B cell (primary cell): ENCODE data around the gene OR1L8. TPM values are rescaled to one million over a fixed set of nuclear protein-coding genes. Genes with fewer than 3 reads are reported as not detected.

Experiments used
- ATAC-seq: fragments of 200-7000 bp; cut with Tn5 transposase; one replicate; pipeline ENCODE4 v1.10.0; 2021; ENCODE audit warnings: low read depth, mild to moderate bottlenecking, moderate number of reproducible peaks, moderate library complexity
- CTCF ChIA-PET: fragments of 350-600 bp; sonication (Branson Sonifier 250); formaldehyde crosslinking; loops from one replicate; lab custom pipeline; 2021; ENCODE audit warnings: antibody characterized with exemption, inconsistent platforms; lab: Charles Lee
- POLR2A ChIA-PET: fragments of 350-600 bp; sonication (Branson Sonifier 250); formaldehyde crosslinking; loops from one replicate; lab custom pipeline; 2021; ENCODE audit warnings: antibody characterized with exemption; lab: Charles Lee
- DNase-seq: peaks from one replicate; pipeline ENCODE4 v3.0.0; 2013
- H2AFZ ChIP-seq: 2 replicates; pipeline ENCODE4 v1.6.1; 2012; ENCODE audit warnings: mild to moderate bottlenecking, low read depth, low read length; ENCODE audit not compliant: insufficient read depth, poor library complexity, severe bottlenecking
- H3K27ac ChIP-seq, 2 donors: 1 replicate in 1 of 2; 2 replicates in 1 of 2; pipeline ENCODE4 v1.5.1; 2012 to 2013; ENCODE audit warnings: low read length in 2 of 2, mild to moderate bottlenecking in 2 of 2, moderate library complexity in 1 of 2
- H3K27me3 ChIP-seq, 4 experiments: fragments of 200-600 bp in 1 of 4; sonication (generic) in 1 of 4; replicated peaks in 1 of 4; 1 replicate in 2 of 4; 2 replicates in 2 of 4; pipeline versions ENCODE4 v1.6.1 to v1.7.0; 2013 to 2016; ENCODE audit warnings: low read length in 3 of 4, mild to moderate bottlenecking in 2 of 4, mixed read lengths in 1 of 4, moderate library complexity in 1 of 4; ENCODE audit not compliant: insufficient read depth in 4 of 4, control insufficient read depth in 3 of 4; ENCODE audit errors: control extremely low read depth in 1 of 4
- H3K36me3 ChIP-seq, 2 experiments: replicated peaks in 1 of 2; 1 replicate in 1 of 2; 2 replicates in 1 of 2; pipeline versions ENCODE4 v1.6.1 to v1.7.1; 2013; ENCODE audit warnings: low read length in 1 of 2; ENCODE audit not compliant: insufficient read depth in 2 of 2, control insufficient read depth in 1 of 2; ENCODE audit errors: control extremely low read depth in 1 of 2, extremely low read depth in 1 of 2
- H3K4me1 ChIP-seq, 2 donors: fragments of 200-600 bp in 1 of 2; sonication (generic) in 1 of 2; 1 replicate in 1 of 2; 2 replicates in 1 of 2; pipeline versions ENCODE4 v1.5.1 to v1.6.1; 2013 to 2017; ENCODE audit warnings: low read length in 2 of 2; ENCODE audit not compliant: control insufficient read depth in 2 of 2, insufficient read depth in 2 of 2
- H3K4me2 ChIP-seq: replicated peaks from 2 replicates; pipeline ENCODE3; 2012; ENCODE audit warnings: mild to moderate bottlenecking, low read depth, low read length; ENCODE audit not compliant: poor library complexity, severe bottlenecking
- H3K4me3 ChIP-seq, 5 experiments: fragments of 200-600 bp in 1 of 5; sonication (generic) in 1 of 5; 1 replicate in 3 of 5; 2 replicates in 2 of 5; pipeline versions ENCODE4 v1.5.1 to v1.7.0; 2011 to 2016; ENCODE audit warnings: low read length in 4 of 5, mild to moderate bottlenecking in 4 of 5, low read depth in 2 of 5, control low read depth in 1 of 5, moderate library complexity in 1 of 5; ENCODE audit not compliant: insufficient read depth in 1 of 5; ENCODE audit errors: control extremely low read depth in 1 of 5, extremely low read depth in 1 of 5
- H3K79me2 ChIP-seq: fragments of 200-600 bp; sonication (generic); one replicate; pipeline ENCODE4 v1.6.0; 2016; ENCODE audit warnings: low read length; ENCODE audit not compliant: control insufficient read depth, insufficient read depth
- H3K9ac ChIP-seq: fragments of 200-600 bp; sonication (generic); 2 replicates; pipeline ENCODE4 v1.6.1; 2017; ENCODE audit warnings: mild to moderate bottlenecking, low read length, moderate library complexity
- H3K9me3 ChIP-seq, 3 donors: one replicate each; pipeline versions ENCODE4 v1.6.1 to v1.7.1; 2013; ENCODE audit warnings: low read length in 2 of 3; ENCODE audit not compliant: control insufficient read depth in 2 of 3, insufficient read depth in 1 of 3; ENCODE audit errors: control extremely low read depth in 1 of 3
- H4K20me1 ChIP-seq: 2 replicates; pipeline ENCODE4 v1.6.0; 2012; ENCODE audit warnings: mild to moderate bottlenecking, low read length; ENCODE audit not compliant: insufficient read depth, control insufficient read depth, poor library complexity, severe bottlenecking
- H3K27ac Mint-ChIP-seq: one replicate; pipeline ENCODE4 v1.8.0; 2021; ENCODE audit warnings: mixed read lengths
- H3K27me3 Mint-ChIP-seq: one replicate; pipeline ENCODE4 v1.8.0; 2021; ENCODE audit warnings: mixed read lengths
- H3K4me1 Mint-ChIP-seq: one replicate; pipeline ENCODE4 v1.8.0; 2021; ENCODE audit warnings: mixed read lengths
- H3K4me3 Mint-ChIP-seq: one replicate; pipeline ENCODE4 v1.8.0; 2021; ENCODE audit warnings: mixed read lengths
- H3K9me3 Mint-ChIP-seq: one replicate; pipeline ENCODE4 v1.8.0; 2022; ENCODE audit warnings: mixed read lengths; ENCODE audit not compliant: insufficient read depth
- EZH2 ChIP-seq: IDR thresholded peaks from 2 replicates; pipeline ENCODE4 v1.6.1; 2012; ENCODE audit warnings: borderline replicate concordance, low read depth, mild to moderate bottlenecking, moderate library complexity, low read length; ENCODE audit not compliant: insufficient read depth, poor library complexity, severe bottlenecking
- WGBS: methylation state at CpG from one replicate; pipeline ENCODE4 v1.1.5; 2013; ENCODE audit warnings: missing lambda C conversion rate; ENCODE audit not compliant: insufficient coverage; 5-methylcytosine and 5-hydroxymethylcytosine counted together
- intact Hi-C: fragments of 100-400 bp; cut with micrococcal nuclease; formaldehyde crosslinking; loops from one replicate; pipeline ENCODE4 v1.10.0; 2022
- polyA plus RNA-seq: library from polyadenylated mRNA; depleted of rRNA; stranded (reverse); fragments of >200 nt; gene quantifications from 2 replicates; pipeline ENCODE4 v1.2.3, GENCODE V29; 2012
- total RNA-seq, 2 donors: library from RNA; stranded (reverse); fragments of 120-200 nt in 1 of 2; gene quantifications; 1 replicate in 1 of 2; 2 replicates in 1 of 2; pipeline versions ENCODE4 v1.2.3 to v1.2.4, GENCODE V29; 2013 to 2022
- TF ChIP-seq, protein P1 (sequence below): fragments of 200-600 bp; IDR thresholded peaks from one replicate; pipeline ENCODE4 v1.8.0; 2022; ENCODE audit warnings: antibody characterized with exemption, mild to moderate bottlenecking

Gene OR1L8
- total and polyA plus RNA-seq, 2 donors (not counting 1 experiment from before 2014, with no cell fraction given) = not detected

DNA sequence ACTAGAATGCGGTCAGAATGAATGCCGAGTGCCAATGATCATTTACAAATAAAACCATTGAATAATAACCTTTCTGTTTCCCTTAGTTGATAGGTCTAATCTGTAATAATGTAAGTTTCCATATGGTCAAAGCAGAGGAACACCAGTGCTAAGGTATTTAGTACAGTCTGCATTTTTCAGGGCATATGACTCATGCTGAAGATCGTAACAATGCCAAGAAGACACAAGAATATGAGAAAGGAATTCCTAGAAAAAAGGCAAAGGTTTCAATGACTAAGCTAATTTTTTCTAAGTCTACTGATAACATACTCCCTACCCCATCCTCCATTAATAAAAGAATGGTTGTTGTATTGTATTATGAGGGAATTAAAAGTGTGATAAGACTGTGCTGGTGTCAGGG, 2.8 kb downstream of the OR1L8 start:
- ChIA-PET CTCF (no interaction called here), POLR2A (no interaction called here)
- ATAC-seq (no peak), DNase-seq (no peak)
- Histone ChIP-seq H4K20me1 (no peaks in the 10 kb centered on the region), H3K9ac (no peak overlapping the region), H3K4me3 (no peak overlapping the region), H3K4me1 (no peaks in the 10 kb centered on the region), H3K4me2 (no peak overlapping the region), H3K36me3 (no peaks in the 10 kb centered on the region), H3K9me3 (peaks cover 0 to 1% (median 0%) of the 10 kb centered on the region in 3 donors), H3K79me2 (no peaks in the 10 kb centered on the region), H3K27ac (no peak overlapping the region), H2AFZ (no peak overlapping the region), H3K27me3 (no peaks in the 10 kb centered on the region)
- Mint-ChIP-seq H3K9me3 (peaks cover 4% of the 10 kb centered on the region), H3K4me1 (no peaks in the 10 kb centered on the region), H3K27me3 (peaks cover 12% of the 10 kb centered on the region), H3K4me3 (no peak overlapping the region), H3K27ac (no peak overlapping the region)
- TF ChIP-seq, protein P1, sequence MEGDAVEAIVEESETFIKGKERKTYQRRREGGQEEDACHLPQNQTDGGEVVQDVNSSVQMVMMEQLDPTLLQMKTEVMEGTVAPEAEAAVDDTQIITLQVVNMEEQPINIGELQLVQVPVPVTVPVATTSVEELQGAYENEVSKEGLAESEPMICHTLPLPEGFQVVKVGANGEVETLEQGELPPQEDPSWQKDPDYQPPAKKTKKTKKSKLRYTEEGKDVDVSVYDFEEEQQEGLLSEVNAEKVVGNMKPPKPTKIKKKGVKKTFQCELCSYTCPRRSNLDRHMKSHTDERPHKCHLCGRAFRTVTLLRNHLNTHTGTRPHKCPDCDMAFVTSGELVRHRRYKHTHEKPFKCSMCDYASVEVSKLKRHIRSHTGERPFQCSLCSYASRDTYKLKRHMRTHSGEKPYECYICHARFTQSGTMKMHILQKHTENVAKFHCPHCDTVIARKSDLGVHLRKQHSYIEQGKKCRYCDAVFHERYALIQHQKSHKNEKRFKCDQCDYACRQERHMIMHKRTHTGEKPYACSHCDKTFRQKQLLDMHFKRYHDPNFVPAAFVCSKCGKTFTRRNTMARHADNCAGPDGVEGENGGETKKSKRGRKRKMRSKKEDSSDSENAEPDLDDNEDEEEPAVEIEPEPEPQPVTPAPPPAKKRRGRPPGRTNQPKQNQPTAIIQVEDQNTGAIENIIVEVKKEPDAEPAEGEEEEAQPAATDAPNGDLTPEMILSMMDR = no peak
- TF ChIP-seq EZH2 = no peak
- intact Hi-C loops = no loop called here
- no CpG with 5 or more reads among the region's 3 CpGs for WGBS

DNA sequence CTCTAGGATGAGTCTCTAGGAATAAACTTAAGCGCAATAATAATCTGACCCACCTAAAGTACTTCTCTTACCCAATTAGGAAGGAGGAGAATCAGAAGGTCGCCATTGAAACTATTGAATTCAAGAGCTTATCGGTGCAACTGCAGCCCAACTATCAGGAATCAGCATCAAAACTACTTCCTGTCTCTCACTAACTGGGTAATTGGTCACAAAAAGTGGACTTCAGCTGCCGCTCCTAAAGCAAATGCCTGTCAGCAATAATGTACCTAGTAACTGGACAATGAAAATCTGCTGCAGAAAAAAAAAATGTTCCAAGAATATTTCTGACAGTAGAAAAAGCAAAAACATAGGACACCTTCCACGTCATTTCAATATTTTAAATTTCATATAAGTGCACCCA, 3.3 kb downstream of the OR1L8 start:
- no peaks in the 10 kb centered on the region for H3K4me1 ChIP-seq
- ChIA-PET POLR2A (no interaction called here), CTCF (no interaction called here)
- DNase-seq (no peak), ATAC-seq (no peak)
- H3K9me3 ChIP-seq = peaks cover 0 to 1% (median 0%) of the 10 kb centered on the region in 3 donors
- no peaks in the 10 kb centered on the region for H3K79me2 ChIP-seq
- H3K36me3 ChIP-seq = no peaks in the 10 kb centered on the region
- H3K9ac ChIP-seq = no peak overlapping the region
- Mint-ChIP-seq H3K4me3 (no peak overlapping the region), H3K27me3 (peaks cover 12% of the 10 kb centered on the region), H3K4me1 (no peaks in the 10 kb centered on the region), H3K9me3 (peaks cover 4% of the 10 kb centered on the region), H3K27ac (no peak overlapping the region)
- no peak for TF ChIP-seq EZH2
- TF ChIP-seq, protein P1 = no peak
- H3K27me3 ChIP-seq = no peaks in the 10 kb centered on the region
- intact Hi-C loops = no loop called here
- WGBS = no CpG with 5 or more reads among the region's 5 CpGs
- H3K27ac ChIP-seq = no peak overlapping the region
- H3K4me3 ChIP-seq = no peak overlapping the region
- no peaks in the 10 kb centered on the region for H4K20me1 ChIP-seq
- H3K4me2 ChIP-seq = no peak overlapping the region
- no peak overlapping the region for H2AFZ ChIP-seq
